NCI-H1105 (cell line): Measurements from ENCODE around the gene SEC14L2.
"Not testable (repeated sequence)": the region's sequence is repeated elsewhere in the genome, so short reads cannot be mapped to it uniquely, and the experiment has no call there.

Source experiments
- DNase-seq: peaks from one replicate; lab custom pipeline; 2025; lab: John Stamatoyannopoulos, UW

SEC14L2 gene

GRCh38 chr22:30426388-30427353, 29.9 kb downstream of the SEC14L2 start:
- no peak for DNase-seq

GRCh38 chr22:30427871-30428270, 31.1 kb downstream of the SEC14L2 start:
- DNase-seq, result no peak

- no peak for DNase-seq
These were observed 33.1 kb downstream of the SEC14L2 start for GRCh38 chr22:30429887-30430286.

GRCh38 chr22:30430933-30431332, 34.1 kb downstream of the SEC14L2 start:
- DNase-seq, result no peak

GRCh38 chr22:30432096-30432495, 35.3 kb downstream of the SEC14L2 start:
- no peak for DNase-seq

GRCh38 chr22:30432520-30432919, 35.7 kb downstream of the SEC14L2 start:
- no peak for DNase-seq

GRCh38 chr22:30433227-30433626, 36.4 kb downstream of the SEC14L2 start:
- DNase-seq, result no peak

- DNase-seq, result no peak
These were observed 37.0 kb downstream of the SEC14L2 start for GRCh38 chr22:30433773-30434172.

GRCh38 chr22:30434843-30435242, 38.0 kb downstream of the SEC14L2 start:
- DNase-seq, result no peak

GRCh38 chr22:30435674-30436126, 38.9 kb downstream of the SEC14L2 start:
- no peak for DNase-seq

GRCh38 chr22:30436196-30436595, 39.4 kb downstream of the SEC14L2 start:
- DNase-seq, result no peak

- no peak for DNase-seq
These were observed 41.7 kb downstream of the SEC14L2 start for GRCh38 chr22:30438559-30438958.

GRCh38 chr22:30439226-30439625, 42.4 kb downstream of the SEC14L2 start:
- no peak for DNase-seq

GRCh38 chr22:30439836-30440235, 43.0 kb downstream of the SEC14L2 start:
- no peak for DNase-seq

- no peak for DNase-seq
These were observed 44.3 kb downstream of the SEC14L2 start for GRCh38 chr22:30441088-30441487.

- DNase-seq, result peak; percentile 52
These were observed 48.0 kb downstream of the SEC14L2 start for GRCh38 chr22:30444632-30445437.

GRCh38 chr22:30445438-30446145, 48.8 kb downstream of the SEC14L2 start:
- no peak for DNase-seq

- DNase-seq, result no peak
These were observed 50.8 kb downstream of the SEC14L2 start for GRCh38 chr22:30447656-30448055.

- DNase-seq, result not testable (repeated sequence)
These were observed 54.7 kb downstream of the SEC14L2 start for GRCh38 chr22:30451488-30451887.

GRCh38 chr22:30452861-30453260, 56.0 kb downstream of the SEC14L2 start:
- DNase-seq, result peak; percentile 24

GRCh38 chr22:30453731-30454510, 57.1 kb downstream of the SEC14L2 start:
- DNase-seq, result no peak
